ENCODE data around the gene ZNF862. TPM values are rescaled to one million over a fixed set of nuclear protein-coding genes. Genes with fewer than 3 reads are reported as not detected.

Gene ZNF862
- total RNA-seq, 1 experiment from 2014 or later, result 3.6 TPM

- no peak overlapping the region for H3K4me3 Mint-ChIP-seq
- no peak for ATAC-seq
- TF ChIP-seq NR2C2 (CRISPR knock-in tag; IDR thresholded peaks at IDR 0.05), result no peak
- TF ChIP-seq GABPB1 (CRISPR knock-in tag; IDR thresholded peaks at IDR 0.05), result no peak
- no peak for TF ChIP-seq KAT7 (CRISPR knock-in tag; IDR thresholded peaks at IDR 0.05; ENCODE audit: borderline replicate concordance)
- no peak for TF ChIP-seq ERG (CRISPR knock-in tag; IDR thresholded peaks at IDR 0.05)
- TF ChIP-seq FOXJ3 (CRISPR knock-in tag; IDR thresholded peaks at IDR 0.05; ENCODE audit: borderline replicate concordance), result no peak
- TF ChIP-seq, protein P1, sequence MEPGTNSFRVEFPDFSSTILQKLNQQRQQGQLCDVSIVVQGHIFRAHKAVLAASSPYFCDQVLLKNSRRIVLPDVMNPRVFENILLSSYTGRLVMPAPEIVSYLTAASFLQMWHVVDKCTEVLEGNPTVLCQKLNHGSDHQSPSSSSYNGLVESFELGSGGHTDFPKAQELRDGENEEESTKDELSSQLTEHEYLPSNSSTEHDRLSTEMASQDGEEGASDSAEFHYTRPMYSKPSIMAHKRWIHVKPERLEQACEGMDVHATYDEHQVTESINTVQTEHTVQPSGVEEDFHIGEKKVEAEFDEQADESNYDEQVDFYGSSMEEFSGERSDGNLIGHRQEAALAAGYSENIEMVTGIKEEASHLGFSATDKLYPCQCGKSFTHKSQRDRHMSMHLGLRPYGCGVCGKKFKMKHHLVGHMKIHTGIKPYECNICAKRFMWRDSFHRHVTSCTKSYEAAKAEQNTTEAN (CRISPR knock-in tag; IDR thresholded peaks at IDR 0.05), result no peak
- TF ChIP-seq SOX15 (CRISPR knock-in tag; IDR thresholded peaks at IDR 0.05), result no peak
- no peak for TF ChIP-seq MXD4 (CRISPR knock-in tag; IDR thresholded peaks at IDR 0.05; ENCODE audit: borderline replicate concordance)
- TF ChIP-seq, protein P2, sequence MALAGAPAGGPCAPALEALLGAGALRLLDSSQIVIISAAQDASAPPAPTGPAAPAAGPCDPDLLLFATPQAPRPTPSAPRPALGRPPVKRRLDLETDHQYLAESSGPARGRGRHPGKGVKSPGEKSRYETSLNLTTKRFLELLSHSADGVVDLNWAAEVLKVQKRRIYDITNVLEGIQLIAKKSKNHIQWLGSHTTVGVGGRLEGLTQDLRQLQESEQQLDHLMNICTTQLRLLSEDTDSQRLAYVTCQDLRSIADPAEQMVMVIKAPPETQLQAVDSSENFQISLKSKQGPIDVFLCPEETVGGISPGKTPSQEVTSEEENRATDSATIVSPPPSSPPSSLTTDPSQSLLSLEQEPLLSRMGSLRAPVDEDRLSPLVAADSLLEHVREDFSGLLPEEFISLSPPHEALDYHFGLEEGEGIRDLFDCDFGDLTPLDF (CRISPR knock-in tag; IDR thresholded peaks at IDR 0.05), result no peak
- TF ChIP-seq ZNF263 (CRISPR knock-in tag; IDR thresholded peaks at IDR 0.05; ENCODE audit: low read depth), result no peak
- no peak for TF ChIP-seq NR1H2 (CRISPR knock-in tag; IDR thresholded peaks at IDR 0.05)
- no peak for TF ChIP-seq MYBL2 (CRISPR knock-in tag; IDR thresholded peaks at IDR 0.05)
- TF ChIP-seq, protein P3, sequence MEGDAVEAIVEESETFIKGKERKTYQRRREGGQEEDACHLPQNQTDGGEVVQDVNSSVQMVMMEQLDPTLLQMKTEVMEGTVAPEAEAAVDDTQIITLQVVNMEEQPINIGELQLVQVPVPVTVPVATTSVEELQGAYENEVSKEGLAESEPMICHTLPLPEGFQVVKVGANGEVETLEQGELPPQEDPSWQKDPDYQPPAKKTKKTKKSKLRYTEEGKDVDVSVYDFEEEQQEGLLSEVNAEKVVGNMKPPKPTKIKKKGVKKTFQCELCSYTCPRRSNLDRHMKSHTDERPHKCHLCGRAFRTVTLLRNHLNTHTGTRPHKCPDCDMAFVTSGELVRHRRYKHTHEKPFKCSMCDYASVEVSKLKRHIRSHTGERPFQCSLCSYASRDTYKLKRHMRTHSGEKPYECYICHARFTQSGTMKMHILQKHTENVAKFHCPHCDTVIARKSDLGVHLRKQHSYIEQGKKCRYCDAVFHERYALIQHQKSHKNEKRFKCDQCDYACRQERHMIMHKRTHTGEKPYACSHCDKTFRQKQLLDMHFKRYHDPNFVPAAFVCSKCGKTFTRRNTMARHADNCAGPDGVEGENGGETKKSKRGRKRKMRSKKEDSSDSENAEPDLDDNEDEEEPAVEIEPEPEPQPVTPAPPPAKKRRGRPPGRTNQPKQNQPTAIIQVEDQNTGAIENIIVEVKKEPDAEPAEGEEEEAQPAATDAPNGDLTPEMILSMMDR (IDR thresholded peaks at IDR 0.05), result no peak
- TF ChIP-seq RELA (CRISPR knock-in tag; IDR thresholded peaks at IDR 0.05; ENCODE audit: borderline replicate concordance), result no peak
- TF ChIP-seq ZNF317 (CRISPR knock-in tag; IDR thresholded peaks at IDR 0.05; ENCODE audit: borderline replicate concordance, low read depth), result no peak
- H3K36me3 Mint-ChIP-seq, result no peaks in the 10 kb centered on the region
- CTCF ChIA-PET, result interaction anchor here (0.8 to 8.5 kb wide), 13 partner anchors 10 to 146 kb away, joined by 3 to 114 read pairs (median 9); partner anchors contain the start of gene ZNF862
- POLR2A ChIA-PET, result no interaction called here
- no peak for DNase-seq (ENCODE audit: low spot score)
- no peak overlapping the region for H3K27ac Mint-ChIP-seq
- H3K4me1 Mint-ChIP-seq, result no peaks in the 10 kb centered on the region
- H3K27me3 Mint-ChIP-seq (ENCODE audit: low read depth), result no peaks in the 10 kb centered on the region
- H3K9me3 Mint-ChIP-seq, result no peaks in the 10 kb centered on the region
Observed at GRCh38 chr7:149808311-149808710, 29.9 kb upstream of the ZNF862 start.

DNA sequence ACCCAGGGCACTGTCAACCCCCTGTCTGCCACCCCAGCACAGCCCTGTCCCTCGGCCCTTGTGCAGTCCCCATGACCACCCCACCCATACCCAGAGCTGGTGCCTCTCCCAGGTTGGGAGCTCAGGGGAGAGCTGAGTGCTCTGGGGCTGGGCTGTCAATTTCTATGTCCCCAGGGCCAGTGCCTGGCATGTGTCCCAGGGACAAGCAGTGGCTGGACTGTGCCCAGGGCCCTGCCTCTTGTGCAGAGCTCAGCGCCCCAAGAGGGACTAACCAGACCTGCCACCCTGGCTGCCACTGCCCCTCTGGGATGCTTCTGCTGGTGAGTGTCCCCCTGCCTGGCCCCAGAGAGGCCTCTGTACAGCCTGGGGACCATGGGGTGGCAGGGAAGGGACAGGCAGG, 29.0 kb upstream of the ZNF862 start:
- Mint-ChIP-seq H3K4me1 (no peaks in the 10 kb centered on the region), H3K9me3 (no peaks in the 10 kb centered on the region), H3K27me3 (ENCODE audit: low read depth) (no peaks in the 10 kb centered on the region), H3K27ac (no peak overlapping the region), H3K4me3 (no peak overlapping the region), H3K36me3 (no peaks in the 10 kb centered on the region)
- ChIA-PET CTCF (interaction anchor here (0.9 to 8.5 kb wide), 3 partner anchors 11 to 40 kb away, joined by 3 to 114 read pairs (median 43); partner anchors contain the start of gene ZNF862), POLR2A (no interaction called here)
- TF ChIP-seq ERG (CRISPR knock-in tag; IDR thresholded peaks at IDR 0.05) (no peak), ZNF138 (CRISPR knock-in tag; conservative IDR thresholded peaks at IDR 0.05) (no peak), JAZF1 (CRISPR knock-in tag; IDR thresholded peaks at IDR 0.05) (no peak)
- no peak for ATAC-seq
- DNase-seq (ENCODE audit: low spot score), result no peak
